Breast epithelium (tissue), 4 donors: ENCODE data around the gene HDAC4. TPM values are rescaled to one million over a fixed set of nuclear protein-coding genes. Genes with fewer than 3 reads are reported as not detected.

Experiments used
- DNase-seq, 2 donors: peaks; one replicate each; pipeline ENCODE4 v3.0.0-alpha.2; 2019; ENCODE audit warnings: low spot score in 2 of 2
- H3K27ac ChIP-seq, 2 donors: fragments of 200-600 bp; sonication (generic) in 1 of 2; one replicate each; pipeline ENCODE4 v1.5.1; 2016 to 2019; ENCODE audit warnings: mild to moderate bottlenecking in 1 of 2
- H3K27me3 ChIP-seq, 2 donors: fragments of 200-600 bp; sonication (generic) in 1 of 2; one replicate each; pipeline versions ENCODE4 v1.5.1 to v1.6.0; 2017 to 2019; ENCODE audit warnings: control low read depth in 1 of 2, mild to moderate bottlenecking in 1 of 2
- H3K36me3 ChIP-seq: fragments of 200-600 bp; one replicate; pipeline ENCODE4 v1.5.1; 2019
- H3K4me1 ChIP-seq, 2 donors: fragments of 200-600 bp; sonication (generic); one replicate each; pipeline ENCODE4 v1.5.1; 2016 to 2019; ENCODE audit warnings: control low read depth in 1 of 2
- H3K4me3 ChIP-seq, 3 donors: fragments of 200-600 bp; sonication (generic); 1 replicate in 2 of 3; 2 replicates in 1 of 3; pipeline ENCODE4 v1.5.1; 2016 to 2019; ENCODE audit warnings: mild to moderate bottlenecking in 3 of 3, moderate library complexity in 2 of 3
- H3K9me3 ChIP-seq, 2 donors: fragments of 200-600 bp; sonication (generic) in 1 of 2; one replicate each; pipeline ENCODE4 v1.5.1; 2016 to 2019; ENCODE audit warnings: control low read depth in 1 of 2
- POLR2A ChIP-seq: fragments of 450-650 bp; IDR thresholded peaks from one replicate; pipeline ENCODE4 v1.6.1; 2016; ENCODE audit warnings: antibody characterized with exemption, mild to moderate bottlenecking, moderate library complexity
- POLR2AphosphoS5 ChIP-seq, 3 donors: sonication (generic); formaldehyde crosslinking; IDR thresholded peaks; one replicate each; pipeline ENCODE4 v1.6.1; 2017; ENCODE audit warnings: antibody characterized with exemption in 3 of 3
- intact Hi-C: fragments of 100-400 bp; cut with DNase I; formaldehyde crosslinking; loops from one replicate; pipeline ENCODE4 v1.15.1; 2023; ENCODE audit warnings: low total_unique reads
- total RNA-seq, 3 donors: library from RNA; depleted of rRNA; stranded (reverse); fragments of >200 nt; gene quantifications; one replicate each; pipeline ENCODE4 v1.1.0, GENCODE V29; 2016
- TF ChIP-seq, protein P1 (sequence below), 3 donors: fragments of 450-650 bp; IDR thresholded peaks; one replicate each; pipeline ENCODE4 v1.5.1; 2016 to 2017; ENCODE audit warnings: antibody characterized with exemption in 3 of 3, mild to moderate bottlenecking in 3 of 3, moderate library complexity in 3 of 3

The HDAC4 gene
- total RNA-seq, 3 donors from 2014 or later: 20.3 to 36.0 (median 32.8) TPM

DNA sequence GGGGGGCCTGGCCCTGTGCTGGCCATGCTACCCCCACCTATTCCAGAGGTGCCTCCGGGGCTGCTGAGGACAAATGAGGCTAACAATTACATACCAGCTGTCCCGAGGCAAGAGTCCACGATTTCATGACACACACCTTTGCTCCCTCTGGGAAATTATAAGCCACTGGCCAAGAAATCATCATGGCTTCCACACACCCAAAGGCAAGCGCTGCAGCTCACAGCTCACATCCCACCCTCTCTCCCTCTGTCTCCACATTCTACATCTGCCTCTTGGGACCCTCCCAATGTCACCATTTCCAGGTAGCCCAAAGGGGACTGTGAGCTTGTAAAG is 134.4 kb downstream of the HDAC4 start:
- Histone ChIP-seq H3K4me3 (peak overlapping the region in 1 of 3 donors; percentile 6), H3K9me3 (no peaks in the 10 kb centered on the region), H3K4me1 (peaks cover 12 to 32% of the 10 kb centered on the region in 2 donors), H3K36me3 (no peaks in the 10 kb centered on the region), H3K27me3 (no peaks in the 10 kb centered on the region), H3K27ac (no peak overlapping the region)
- TF ChIP-seq, protein P1, sequence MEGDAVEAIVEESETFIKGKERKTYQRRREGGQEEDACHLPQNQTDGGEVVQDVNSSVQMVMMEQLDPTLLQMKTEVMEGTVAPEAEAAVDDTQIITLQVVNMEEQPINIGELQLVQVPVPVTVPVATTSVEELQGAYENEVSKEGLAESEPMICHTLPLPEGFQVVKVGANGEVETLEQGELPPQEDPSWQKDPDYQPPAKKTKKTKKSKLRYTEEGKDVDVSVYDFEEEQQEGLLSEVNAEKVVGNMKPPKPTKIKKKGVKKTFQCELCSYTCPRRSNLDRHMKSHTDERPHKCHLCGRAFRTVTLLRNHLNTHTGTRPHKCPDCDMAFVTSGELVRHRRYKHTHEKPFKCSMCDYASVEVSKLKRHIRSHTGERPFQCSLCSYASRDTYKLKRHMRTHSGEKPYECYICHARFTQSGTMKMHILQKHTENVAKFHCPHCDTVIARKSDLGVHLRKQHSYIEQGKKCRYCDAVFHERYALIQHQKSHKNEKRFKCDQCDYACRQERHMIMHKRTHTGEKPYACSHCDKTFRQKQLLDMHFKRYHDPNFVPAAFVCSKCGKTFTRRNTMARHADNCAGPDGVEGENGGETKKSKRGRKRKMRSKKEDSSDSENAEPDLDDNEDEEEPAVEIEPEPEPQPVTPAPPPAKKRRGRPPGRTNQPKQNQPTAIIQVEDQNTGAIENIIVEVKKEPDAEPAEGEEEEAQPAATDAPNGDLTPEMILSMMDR (IDR thresholded peaks at IDR 0.05): no peak
- TF ChIP-seq POLR2AphosphoS5 (IDR thresholded peaks at IDR 0.05) (no peak), POLR2A (no peak)
- intact Hi-C loops: no loop called here
- DNase-seq: no peak

DNA sequence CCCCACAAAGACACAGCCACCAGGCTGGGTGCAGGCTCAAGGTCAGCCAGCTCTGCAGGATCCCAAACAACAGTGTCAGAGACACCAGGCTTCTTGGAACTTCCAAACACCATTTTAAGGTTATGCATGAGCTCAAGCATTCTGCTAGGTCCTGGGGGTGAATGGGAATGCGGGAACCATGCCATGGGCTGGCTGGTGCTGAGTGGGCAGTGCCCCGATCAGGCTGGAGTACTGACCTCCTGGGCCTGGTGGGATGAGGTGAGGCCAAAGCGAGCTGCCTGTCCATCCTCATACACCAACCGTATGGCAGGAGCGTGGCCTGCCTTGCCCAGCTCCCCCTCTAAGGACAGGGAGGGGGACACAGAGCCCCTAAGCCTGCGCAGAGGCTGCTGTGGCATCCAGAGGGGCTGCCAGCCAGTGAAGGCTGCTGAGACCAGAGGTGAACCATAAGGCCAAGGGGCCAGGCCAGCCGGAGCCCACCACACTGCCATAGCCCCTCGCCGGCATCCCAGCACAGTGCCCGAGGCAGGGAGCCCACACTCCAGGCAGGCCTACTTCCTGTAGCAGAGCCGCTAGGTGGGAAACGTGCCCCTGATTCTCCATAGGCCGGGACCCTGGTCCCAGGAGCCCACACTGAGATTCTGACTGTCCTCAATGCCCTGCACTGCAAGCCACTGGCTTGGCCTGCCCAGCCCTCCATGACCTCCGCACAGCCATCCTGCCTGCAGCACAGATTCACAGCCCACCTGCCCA is 135.0 kb downstream of the HDAC4 start:
- peak overlapping the region in 1 of 3 donors; percentile 26 for H3K4me3 ChIP-seq
- H3K36me3 ChIP-seq: no peaks in the 10 kb centered on the region
- peak in 1 of 2 donors; percentile 15 for DNase-seq
- H3K9me3 ChIP-seq: no peaks in the 10 kb centered on the region
- H3K4me1 ChIP-seq: peaks cover 12 to 32% of the 10 kb centered on the region in 2 donors
- no peak for TF ChIP-seq POLR2AphosphoS5 (IDR thresholded peaks at IDR 0.05)
- TF ChIP-seq, protein P1 (IDR thresholded peaks at IDR 0.05): no peak
- no peak for TF ChIP-seq POLR2A
- intact Hi-C loops: no loop called here
- peak overlapping the region; percentile 68 to 74 for H3K27ac ChIP-seq
- no peaks in the 10 kb centered on the region for H3K27me3 ChIP-seq

DNA sequence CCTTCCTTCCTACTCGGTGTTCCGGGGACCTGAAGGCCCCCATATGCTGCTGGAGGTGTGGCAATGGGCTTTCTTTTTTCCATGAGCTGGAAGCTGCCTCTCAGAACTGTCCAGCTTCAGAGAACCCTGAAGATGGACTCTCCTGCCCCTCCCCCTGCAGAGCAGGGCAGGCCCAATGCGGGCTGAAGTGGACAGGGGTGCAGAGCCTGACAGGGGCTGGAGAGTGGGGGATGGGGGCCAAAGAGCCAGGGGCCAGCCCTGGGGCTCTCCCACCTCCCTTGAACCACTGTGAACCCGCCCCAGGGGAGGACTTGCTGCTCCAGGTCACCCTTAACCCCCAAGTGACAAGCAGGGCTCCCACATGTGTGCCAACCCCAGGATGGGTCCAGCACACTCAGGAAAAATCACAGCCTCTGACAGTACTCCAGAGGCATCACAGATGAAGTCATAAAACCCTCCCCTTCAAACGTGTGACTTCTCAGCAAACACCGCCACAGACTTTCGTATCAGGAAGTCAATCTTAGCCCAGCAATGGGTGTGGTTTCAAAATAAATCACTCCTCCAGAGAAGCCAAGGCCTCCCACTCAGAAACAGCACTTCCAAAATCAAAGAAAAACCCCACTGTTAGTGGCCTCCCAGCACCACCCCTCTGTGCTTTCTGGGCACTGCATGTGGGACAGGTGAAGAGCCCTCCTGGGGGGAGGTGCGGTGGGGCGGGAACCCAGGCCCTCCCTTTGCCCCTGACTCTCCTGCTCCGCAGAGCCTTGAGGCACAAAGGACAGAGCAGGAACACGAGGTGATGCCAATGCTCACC is 135.8 kb downstream of the HDAC4 start:
- DNase-seq: peak in 1 of 2 donors; percentile 32
- Histone ChIP-seq H3K4me3 (peak overlapping the region in 1 of 3 donors; percentile 26), H3K4me1 (peaks cover 12 to 32% of the 10 kb centered on the region in 2 donors), H3K27ac (peak overlapping the region; percentile 68 to 74), H3K9me3 (no peaks in the 10 kb centered on the region), H3K36me3 (no peaks in the 10 kb centered on the region), H3K27me3 (no peaks in the 10 kb centered on the region)
- TF ChIP-seq POLR2A (no peak), POLR2AphosphoS5 (IDR thresholded peaks at IDR 0.05) (no peak)
- TF ChIP-seq, protein P1 (IDR thresholded peaks at IDR 0.05): no peak
- intact Hi-C loops: loop anchor here (1.0 kb wide), 1 partner anchor 36 kb away; no protein-coding TSS in a partner anchor

DNA sequence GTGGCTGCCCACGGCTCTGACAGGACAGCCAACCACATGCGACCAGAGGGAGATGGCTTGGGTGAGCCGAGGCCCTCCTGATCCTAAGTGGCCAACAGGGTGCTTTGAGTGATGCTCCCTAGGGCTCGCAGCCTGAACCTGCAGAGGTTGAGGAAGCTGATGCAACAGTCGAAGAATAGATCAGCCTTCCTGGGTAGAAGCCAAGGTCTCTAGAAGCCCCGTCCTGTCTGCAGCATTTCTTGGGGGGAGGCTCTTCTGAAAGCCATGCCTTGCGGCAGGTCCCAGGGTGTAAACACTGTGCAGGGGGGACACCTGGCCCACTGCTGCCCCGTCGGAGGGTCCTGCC is 136.4 kb downstream of the HDAC4 start:
- Histone ChIP-seq H3K27me3 (no peaks in the 10 kb centered on the region), H3K4me1 (peaks cover 12 to 32% of the 10 kb centered on the region in 2 donors), H3K36me3 (no peaks in the 10 kb centered on the region), H3K4me3 (peak overlapping the region in 1 of 3 donors; percentile 39), H3K9me3 (no peaks in the 10 kb centered on the region), H3K27ac (peak overlapping the region; percentile 62 to 74)
- TF ChIP-seq, protein P1 (IDR thresholded peaks at IDR 0.05): no peak
- TF ChIP-seq POLR2AphosphoS5 (IDR thresholded peaks at IDR 0.05): no peak
- TF ChIP-seq POLR2A: no peak
- DNase-seq: peak; percentile 17 to 39
- intact Hi-C loops: loop anchor here (1.0 kb wide), 1 partner anchor 37 kb away; no protein-coding TSS in a partner anchor
